Stimulated activated CD8-positive, alpha-beta memory T cell treated with anti-CD3 and anti-CD28 coated beads, Interleukin-4, amount 100 ng/mL, for 4 hours (primary cell): ENCODE data around the gene FBXL14.

ENCODE experiments used
- DNase-seq, 2 donors: peaks; one replicate each; pipeline ENCODE4 v3.0.0-alpha.2; 2020; ENCODE audit warnings: low read depth in 2 of 2, low spot score in 1 of 2

The FBXL14 gene

DNA sequence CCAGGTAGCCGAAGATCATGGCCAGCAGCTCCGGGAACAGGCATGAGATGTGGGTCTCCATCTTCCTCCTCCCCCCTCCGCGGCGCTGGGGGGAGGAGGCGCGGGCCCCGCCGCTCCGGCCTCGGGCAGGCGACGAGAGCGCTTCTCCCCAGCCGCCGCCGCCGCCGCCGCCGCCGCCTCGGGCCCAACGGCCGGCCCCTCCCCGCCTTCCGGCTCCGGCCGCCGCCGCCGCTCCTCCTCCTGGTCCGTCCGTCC is 448 bp downstream of the FBXL14 start:
- DNase-seq, result no peak

DNA sequence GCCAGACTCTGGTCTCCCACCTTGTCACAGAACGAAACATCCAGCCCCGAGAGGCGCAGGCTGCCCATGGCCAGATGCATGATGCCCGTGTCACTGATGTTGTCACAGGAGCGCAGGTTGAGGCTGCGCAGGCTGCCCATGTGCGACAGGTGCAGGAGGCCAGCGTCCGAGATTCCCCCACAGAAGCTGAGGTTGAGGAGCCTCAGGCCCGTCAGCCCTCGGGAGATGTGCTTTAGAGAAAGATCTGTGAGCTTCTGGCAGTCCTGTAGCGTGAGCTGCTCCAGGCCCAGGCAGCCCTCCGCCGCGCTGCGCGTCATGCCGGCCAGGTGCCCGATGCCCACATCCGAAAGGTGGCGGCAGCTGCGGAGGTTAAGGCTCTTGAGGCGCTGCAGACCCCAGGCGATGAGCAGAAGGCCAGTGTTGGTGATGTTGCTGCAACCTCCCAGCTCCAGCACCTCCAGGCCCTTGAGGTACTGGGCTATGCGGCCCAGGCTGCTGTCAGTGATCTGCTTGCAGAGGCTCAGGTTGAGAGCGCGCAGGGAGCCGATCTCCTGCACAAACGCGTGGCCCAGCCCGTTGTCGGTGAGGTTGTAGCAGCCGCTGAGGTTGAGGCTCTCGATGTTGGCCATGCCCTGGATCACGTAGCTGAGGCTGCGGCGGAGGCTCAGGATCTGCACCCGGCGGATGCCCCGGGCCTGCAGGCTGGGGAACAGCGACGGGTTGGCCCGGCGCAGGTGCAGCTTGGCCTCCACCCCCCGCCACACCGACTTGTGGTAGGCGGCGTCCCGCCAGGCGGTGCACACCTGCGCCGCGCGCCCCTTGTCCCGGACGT is 991 bp downstream of the FBXL14 start:
- DNase-seq, result no peak

GRCh38 chr12:1592444-1593173 is 1.8 kb downstream of the FBXL14 start:
- DNase-seq, result no peak

GRCh38 chr12:1591543-1591942 is 2.8 kb downstream of the FBXL14 start:
- DNase-seq, result no peak

- DNase-seq, result no peak
Observed at GRCh38 chr12:1591034-1591433, 3.3 kb downstream of the FBXL14 start.

- no peak for DNase-seq
Observed at GRCh38 chr12:1590221-1590979, 4.0 kb downstream of the FBXL14 start.

- no peak for DNase-seq
Observed at GRCh38 chr12:1588575-1588947, 5.8 kb downstream of the FBXL14 start.

- DNase-seq, result no peak
Observed at GRCh38 chr12:1587927-1588574, 6.3 kb downstream of the FBXL14 start.

- no peak for DNase-seq
Observed at GRCh38 chr12:1584326-1584725, 10.1 kb downstream of the FBXL14 start.

GRCh38 chr12:1583421-1584078 is 10.8 kb downstream of the FBXL14 start:
- no peak for DNase-seq

DNA sequence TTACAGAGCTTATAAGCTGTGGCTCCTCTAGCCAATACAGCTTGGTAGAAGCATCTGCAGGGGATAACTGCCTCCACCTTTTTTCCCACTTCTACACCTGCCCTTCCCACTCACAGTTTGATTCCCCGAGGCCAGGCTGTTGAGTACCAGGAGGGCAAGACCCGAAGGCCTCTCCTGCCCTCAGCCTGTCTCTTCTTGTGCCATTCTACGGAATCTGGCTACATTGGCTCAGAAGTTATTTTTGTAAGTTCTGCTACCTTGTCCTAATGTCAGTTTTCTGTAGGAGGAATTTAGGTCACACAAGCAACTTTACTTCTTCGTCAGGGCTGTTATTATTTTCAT is 11.7 kb downstream of the FBXL14 start:
- no peak for DNase-seq

GRCh38 chr12:1581973-1582708 is 12.2 kb downstream of the FBXL14 start:
- no peak for DNase-seq

GRCh38 chr12:1580526-1580925 is 13.9 kb downstream of the FBXL14 start:
- DNase-seq, result no peak

- no peak for DNase-seq
Observed at GRCh38 chr12:1579651-1580435, 14.5 kb downstream of the FBXL14 start.

GRCh38 chr12:1576410-1577241 is 17.8 kb downstream of the FBXL14 start:
- no peak for DNase-seq

DNA sequence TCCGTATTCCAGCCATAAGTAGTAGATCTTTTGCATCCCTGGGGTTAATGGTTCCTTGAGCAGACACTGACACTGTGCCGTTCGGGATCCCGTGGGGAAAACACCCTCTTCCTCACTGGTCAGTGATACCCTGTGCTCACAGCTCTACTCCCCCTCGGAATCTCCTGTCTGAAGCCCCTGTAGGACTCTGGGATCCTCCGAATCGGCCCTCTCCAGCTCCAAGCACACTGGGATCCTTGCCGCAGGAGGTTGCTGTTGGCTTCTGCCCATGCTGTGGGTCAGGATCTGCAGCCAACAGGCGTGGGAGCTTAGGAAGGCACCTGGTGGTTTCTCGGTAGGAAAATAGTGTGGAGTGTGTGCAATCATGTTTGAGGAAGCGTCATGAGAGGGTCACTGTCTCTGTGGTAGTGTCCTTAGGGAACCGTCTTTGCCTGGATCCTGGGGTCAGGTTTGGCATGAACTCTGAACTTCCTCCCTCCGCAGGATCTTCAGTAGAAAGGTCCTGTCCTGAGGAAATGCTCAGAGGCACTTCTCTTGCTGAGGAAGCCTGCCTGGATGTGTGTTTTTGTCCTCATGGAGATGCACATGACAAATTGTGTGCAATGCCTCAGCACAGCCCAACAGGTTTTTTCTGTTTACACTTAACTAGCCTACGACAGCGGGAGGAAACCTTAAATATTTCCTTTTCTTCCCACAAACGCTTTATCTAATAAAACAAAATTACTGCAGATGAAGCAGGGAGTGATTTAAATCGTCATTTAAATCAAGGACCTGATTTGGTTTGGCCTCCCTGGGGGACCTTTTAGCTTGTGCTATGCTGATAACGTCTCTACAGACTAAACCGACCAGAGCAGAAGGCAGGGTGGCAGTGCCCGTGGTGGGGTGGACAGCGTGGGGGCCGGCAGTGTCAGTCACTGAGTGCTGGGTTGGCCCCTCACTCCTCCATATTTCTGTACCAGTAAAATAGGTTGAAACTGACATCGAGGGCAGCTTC is 18.7 kb downstream of the FBXL14 start:
- DNase-seq, result no peak

DNA sequence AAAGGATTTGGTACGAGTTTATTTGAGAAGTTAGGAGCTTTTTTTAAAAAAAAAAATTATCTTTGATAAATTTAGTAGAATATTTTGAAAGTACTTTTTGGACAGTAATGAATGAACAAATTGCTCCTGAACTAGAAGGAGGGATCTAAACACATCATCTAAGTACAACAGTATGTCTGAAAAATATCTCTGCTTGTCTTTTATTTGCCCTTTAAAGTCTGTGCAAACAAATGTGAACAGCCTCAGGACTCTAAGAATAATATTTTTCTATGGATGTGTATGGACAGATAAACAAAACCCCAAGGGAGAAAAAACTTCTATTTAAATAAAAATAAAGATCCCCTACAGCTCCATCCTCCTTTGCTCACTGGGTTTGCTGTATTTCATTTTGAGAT is 19.5 kb downstream of the FBXL14 start:
- no peak for DNase-seq
